Activated CD8-positive, alpha-beta memory T cell treated with anti-CD3 and anti-CD28 coated beads for 24 hours (primary cell): ENCODE results near the gene THSD4.
"Not testable (repeated sequence)": the region's sequence is repeated elsewhere in the genome, so short reads cannot be mapped to it uniquely, and the experiment has no call there.

Source experiments
- DNase-seq: peaks from one replicate; pipeline ENCODE4 v3.0.0-alpha.2; 2020

The THSD4 gene

DNA sequence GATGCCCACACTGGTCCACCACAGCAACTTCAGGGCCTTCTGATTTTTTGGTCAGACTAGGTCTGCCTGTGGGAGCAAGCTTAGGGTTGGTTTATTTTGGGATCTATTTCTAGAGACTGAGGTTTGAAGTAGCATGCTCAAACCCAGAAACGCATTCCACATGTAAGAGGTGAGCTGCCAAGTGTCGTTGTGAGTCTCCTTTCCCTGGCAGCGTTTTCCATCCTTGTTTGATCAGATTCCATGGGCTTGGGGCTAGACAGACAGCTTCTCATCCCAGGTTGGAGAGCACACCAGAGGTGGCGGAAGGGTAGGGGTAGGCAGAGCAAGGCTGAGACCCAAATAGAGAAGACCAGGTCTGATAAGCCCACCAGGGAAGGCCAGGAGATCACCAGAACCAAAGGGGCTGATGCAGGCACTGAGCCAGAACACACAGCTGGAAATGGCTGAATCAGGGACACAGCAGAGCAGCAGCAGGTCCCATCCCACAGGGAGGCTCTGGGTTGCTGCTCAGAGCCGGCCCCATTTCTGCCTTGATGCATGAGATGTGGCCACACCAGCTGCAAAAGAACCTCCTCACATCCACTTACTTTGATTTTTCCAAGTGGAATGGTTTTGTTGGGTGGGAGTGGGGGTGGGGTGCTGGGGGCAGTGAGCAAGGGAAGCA lies 186.8 kb downstream of the THSD4 start:
- DNase-seq = no peak

DNA sequence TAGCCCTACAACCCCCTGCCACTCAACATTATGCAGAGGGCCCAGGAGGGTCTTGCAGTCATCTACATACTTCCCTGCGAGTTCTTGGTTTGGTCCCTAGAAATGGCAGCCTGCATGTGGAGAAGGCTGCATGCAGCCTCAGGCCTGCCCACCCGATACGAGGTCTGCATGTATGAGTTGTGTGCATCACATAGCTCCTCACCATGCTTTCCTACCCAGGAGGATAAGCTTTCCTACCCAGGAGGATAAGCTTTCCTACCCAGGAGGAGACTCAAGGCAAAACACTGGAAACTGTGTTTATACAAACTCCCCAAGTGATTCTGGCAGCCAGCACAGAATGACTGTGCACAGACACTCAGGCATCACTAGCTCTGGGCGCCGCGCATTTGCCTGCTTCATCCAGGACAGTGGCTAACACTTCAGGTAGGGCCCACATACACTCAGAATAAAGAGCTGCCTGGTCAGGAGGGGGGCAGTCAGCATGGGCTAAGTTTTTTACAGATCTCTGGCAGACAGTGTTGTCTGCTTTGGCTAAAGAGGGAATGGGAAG lies 187.7 kb downstream of the THSD4 start:
- no peak for DNase-seq

- DNase-seq = no peak
These were observed 188.7 kb downstream of the THSD4 start for GRCh38 chr15:71303977-71304376.

- DNase-seq = no peak
These were observed 189.4 kb downstream of the THSD4 start for GRCh38 chr15:71304681-71305080.

DNA sequence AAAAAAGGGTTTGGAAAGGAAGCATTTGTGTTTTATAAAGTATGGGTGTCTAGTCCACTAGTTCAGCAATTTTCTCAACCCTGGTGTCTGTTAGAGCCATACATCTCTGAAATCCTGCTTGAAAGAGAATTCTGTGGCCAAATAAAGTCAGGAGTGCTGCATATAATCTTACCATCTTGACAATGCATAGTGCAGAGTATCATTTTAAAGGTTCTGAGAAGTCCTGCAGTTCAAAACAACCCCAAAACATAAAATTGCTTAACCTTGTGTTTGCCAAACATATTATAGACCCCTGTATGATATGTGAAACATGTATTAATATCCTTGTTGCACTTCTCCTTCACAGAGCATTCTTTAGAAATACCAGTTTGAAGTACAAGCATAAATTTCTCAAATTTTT lies 191.3 kb downstream of the THSD4 start:
- DNase-seq = no peak

- DNase-seq = no peak
These were observed 197.0 kb downstream of the THSD4 start for GRCh38 chr15:71312194-71312708.

- no peak for DNase-seq
These were observed 197.6 kb downstream of the THSD4 start for GRCh38 chr15:71312731-71313460.

DNA sequence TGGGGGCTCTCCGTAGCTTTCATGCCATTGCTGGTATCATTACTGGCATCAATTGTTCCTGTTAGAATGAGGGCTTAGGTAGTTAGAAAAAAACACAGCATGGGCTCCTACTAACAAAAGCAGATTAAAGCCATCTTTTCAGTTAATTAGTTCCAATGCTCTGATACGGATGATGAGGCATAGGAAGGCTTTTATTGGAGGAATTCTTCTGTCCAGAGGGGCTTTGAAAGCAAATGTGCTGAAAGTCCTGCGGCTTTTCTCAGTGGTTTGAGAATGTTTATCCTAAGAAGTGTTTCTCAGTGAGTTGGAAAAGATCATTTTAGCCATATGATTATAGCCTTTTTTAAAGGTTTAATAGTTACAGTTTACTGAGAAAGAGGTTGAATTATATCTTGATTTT lies 198.5 kb downstream of the THSD4 start:
- no peak for DNase-seq

DNA sequence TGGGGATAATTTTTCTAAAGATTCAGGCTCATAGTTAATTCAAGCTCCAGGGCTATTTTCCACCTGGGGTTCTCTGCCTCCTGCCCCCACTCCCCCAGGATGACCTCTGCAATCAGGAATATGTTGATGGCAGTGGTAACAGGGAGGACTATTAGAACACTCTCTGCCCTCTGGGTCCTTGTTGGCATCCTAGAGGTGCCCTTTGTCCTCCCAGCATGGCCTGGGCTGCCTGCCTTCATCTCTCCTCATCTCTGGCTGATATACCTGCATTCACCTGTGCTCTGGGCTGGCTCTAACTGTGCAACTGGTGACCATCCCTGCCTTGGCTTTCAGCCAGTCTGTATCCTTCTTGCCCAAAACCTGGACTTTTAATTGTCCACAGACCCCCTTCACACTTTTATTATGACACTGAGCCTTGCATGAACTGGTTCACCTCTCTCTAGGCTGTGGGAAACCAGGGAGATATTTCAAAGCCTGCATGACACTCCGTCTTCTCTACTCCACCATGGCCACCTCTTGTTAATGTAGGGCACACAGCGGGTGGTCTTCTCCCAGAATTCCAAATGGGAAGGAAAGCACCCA lies 199.8 kb downstream of the THSD4 start:
- DNase-seq = no peak

DNA sequence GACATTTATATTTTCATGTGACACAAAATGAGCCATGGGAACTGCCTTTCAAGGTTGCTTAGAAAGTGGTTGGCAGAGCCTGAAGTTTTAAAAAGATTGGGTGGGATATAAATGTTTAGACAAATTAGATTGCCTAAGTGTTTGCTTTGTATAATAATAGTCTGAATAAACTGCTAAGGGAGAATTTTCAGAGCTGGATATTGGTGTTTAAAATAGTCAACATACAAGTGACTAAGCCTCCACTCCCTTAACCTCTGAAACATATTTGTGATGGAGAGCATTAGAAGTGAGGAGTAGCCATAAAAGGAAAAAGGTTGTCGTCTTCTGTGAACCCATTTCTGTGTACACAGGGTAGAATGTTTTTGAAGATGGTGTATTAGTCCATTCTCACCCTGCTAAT lies 201.6 kb downstream of the THSD4 start:
- DNase-seq = no peak

DNA sequence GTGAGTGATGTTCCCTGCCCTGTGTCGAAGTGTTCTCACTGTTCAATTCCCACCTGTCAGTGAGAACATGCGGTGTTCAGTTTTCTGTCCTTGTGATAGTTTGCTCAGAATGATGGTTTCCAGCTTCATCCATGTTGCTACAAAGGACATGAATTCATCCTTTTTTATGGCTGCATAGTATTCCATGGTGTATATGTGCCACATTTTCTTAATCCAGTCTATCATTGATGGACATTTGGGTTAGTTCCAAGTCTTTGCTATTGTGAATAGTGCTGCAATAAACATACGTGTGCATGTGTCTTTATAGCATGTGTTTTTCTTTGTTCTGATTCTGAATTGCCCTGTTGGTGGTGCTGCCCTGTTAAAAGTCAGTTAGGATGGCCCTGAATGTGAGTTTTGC lies 204.2 kb downstream of the THSD4 start:
- not testable (repeated sequence) for DNase-seq

GRCh38 chr15:71319935-71320334 lies 204.7 kb downstream of the THSD4 start:
- no peak for DNase-seq

DNA sequence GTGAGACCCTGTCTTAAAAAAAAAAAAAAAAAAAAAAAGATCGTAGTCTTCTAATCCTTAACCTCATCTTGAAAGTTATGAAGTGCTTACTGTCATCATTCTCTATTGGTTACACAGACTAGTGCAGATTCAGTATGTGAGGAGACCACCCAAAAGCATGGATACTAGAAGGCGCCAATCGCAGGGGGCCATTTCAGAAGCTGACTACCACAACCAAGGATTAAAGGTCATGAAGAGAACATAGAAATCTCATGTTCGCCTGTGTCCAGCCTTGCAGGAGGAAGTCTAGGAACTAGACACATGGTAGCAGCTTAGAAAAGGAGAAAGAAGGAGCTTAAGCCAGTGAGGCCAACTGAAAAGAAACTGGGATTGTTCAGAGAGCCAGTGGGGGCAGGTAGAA lies 207.8 kb downstream of the THSD4 start:
- DNase-seq = no peak

- DNase-seq = no peak
These were observed 208.3 kb downstream of the THSD4 start for GRCh38 chr15:71323584-71323983.

- DNase-seq = no peak
These were observed 210.2 kb downstream of the THSD4 start for GRCh38 chr15:71325481-71325880.

DNA sequence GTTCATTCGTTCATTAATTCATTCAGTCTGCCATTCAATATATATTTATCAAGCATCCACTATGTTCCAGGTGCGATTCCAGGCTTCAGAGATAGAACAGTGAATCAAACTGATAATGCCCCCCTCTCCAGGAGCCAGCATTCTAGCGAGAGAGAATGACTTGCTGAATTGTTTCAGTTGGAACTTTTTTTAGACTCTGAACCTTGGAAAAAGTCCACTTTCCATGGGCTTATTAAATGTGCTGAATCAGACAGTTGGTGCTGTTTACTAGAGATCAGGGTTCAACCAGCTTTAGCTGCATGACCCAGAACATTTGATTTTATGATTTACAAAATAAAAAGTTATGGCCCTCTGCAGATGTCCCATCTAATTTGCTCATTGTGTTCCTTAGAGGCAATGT lies 213.2 kb downstream of the THSD4 start:
- DNase-seq = no peak

- no peak for DNase-seq
These were observed 213.8 kb downstream of the THSD4 start for GRCh38 chr15:71329041-71329440.

- no peak for DNase-seq
These were observed 214.4 kb downstream of the THSD4 start for GRCh38 chr15:71329497-71330260.

- no peak for DNase-seq
These were observed 215.4 kb downstream of the THSD4 start for GRCh38 chr15:71330638-71331162.

- no peak for DNase-seq
These were observed 215.9 kb downstream of the THSD4 start for GRCh38 chr15:71331173-71331572.

- no peak for DNase-seq
These were observed 217.2 kb downstream of the THSD4 start for GRCh38 chr15:71332431-71333004.

- DNase-seq = no peak
These were observed 217.9 kb downstream of the THSD4 start for GRCh38 chr15:71333136-71333700.
